Stimulated activated CD4-positive, alpha-beta T cell treated with anti-CD3 and anti-CD28 coated beads, TNF-alpha, amount 100 ng/mL, for 4 hours (primary cell): ENCODE data around the gene GNG7.
"Not testable (repeated sequence)": the region's sequence is repeated elsewhere in the genome, so short reads cannot be mapped to it uniquely, and the experiment has no call there.

Experiments
- DNase-seq, 3 experiments: peaks; one replicate each; pipeline ENCODE4 v3.0.0-alpha.2; 2020; ENCODE audit warnings: low read depth in 3 of 3

Gene GNG7

GRCh38 chr19:2534423-2535013 lies 168.0 kb downstream of the GNG7 start:
- no peak for DNase-seq

GRCh38 chr19:2533686-2534422 lies 168.6 kb downstream of the GNG7 start:
- no peak for DNase-seq

GRCh38 chr19:2533072-2533425 lies 169.4 kb downstream of the GNG7 start:
- no peak for DNase-seq

- DNase-seq, result no peak
Measured at GRCh38 chr19:2532252-2533071, 170.0 kb downstream of the GNG7 start.

- DNase-seq, result not testable (repeated sequence)
Measured at GRCh38 chr19:2529942-2530341, 172.6 kb downstream of the GNG7 start.

- no peak for DNase-seq
Measured at GRCh38 chr19:2529473-2529918, 173.0 kb downstream of the GNG7 start.

- DNase-seq, result no peak
Measured at GRCh38 chr19:2528675-2529101, 173.8 kb downstream of the GNG7 start.

- no peak for DNase-seq
Measured at GRCh38 chr19:2527686-2528085, 174.8 kb downstream of the GNG7 start.

GRCh38 chr19:2527171-2527570 lies 175.3 kb downstream of the GNG7 start:
- no peak for DNase-seq

GRCh38 chr19:2524840-2525723 lies 177.4 kb downstream of the GNG7 start:
- DNase-seq, result no peak

GRCh38 chr19:2524361-2524839 lies 178.1 kb downstream of the GNG7 start:
- DNase-seq, result no peak

GRCh38 chr19:2523630-2524311 lies 178.7 kb downstream of the GNG7 start:
- no peak for DNase-seq

GRCh38 chr19:2519482-2519881 lies 183.0 kb downstream of the GNG7 start:
- DNase-seq, result no peak

- DNase-seq, result not testable (repeated sequence)
Measured at GRCh38 chr19:2518856-2519255, 183.6 kb downstream of the GNG7 start.

- DNase-seq, result no peak
Measured at GRCh38 chr19:2517881-2518601, 184.5 kb downstream of the GNG7 start.

GRCh38 chr19:2516727-2517126 lies 185.8 kb downstream of the GNG7 start:
- no peak for DNase-seq

- DNase-seq, result no peak
Measured at GRCh38 chr19:2514981-2515518, 187.4 kb downstream of the GNG7 start.

- DNase-seq, result no peak
Measured at GRCh38 chr19:2512523-2513431, 189.7 kb downstream of the GNG7 start.

- no peak for DNase-seq
Measured at GRCh38 chr19:2511991-2512390, 190.5 kb downstream of the GNG7 start.
